DND-41 (cell line): ENCODE results near the gene SULT1C3.

Source experiments
- ATAC-seq: fragments of 200-7000 bp; cut with Tn5 transposase; 3 replicates; pipeline ENCODE4 v1.9.1; 2021; ENCODE audit warnings: low read depth; ENCODE audit not compliant: insufficient read depth
- DNase-seq: peaks from one replicate; pipeline ENCODE4 v3.0.0-alpha.2; 2020
- H2AFZ ChIP-seq: 2 replicates; pipeline ENCODE4 v1.6.0; 2012; ENCODE audit warnings: low read depth, low read length
- H3K27ac ChIP-seq: 2 replicates; pipeline ENCODE4 v1.5.1; 2012; ENCODE audit warnings: low read length, inconsistent platforms
- H3K27me3 ChIP-seq: fragments of 200-600 bp; sonication (generic); 2 replicates; pipeline ENCODE4 v1.6.0; 2012; ENCODE audit warnings: low read length, mild to moderate bottlenecking, inconsistent platforms; ENCODE audit not compliant: insufficient read depth, poor library complexity
- H3K36me3 ChIP-seq: 2 replicates; pipeline ENCODE4 v1.5.1; 2012; ENCODE audit warnings: low read length, inconsistent platforms; ENCODE audit not compliant: insufficient read depth
- H3K4me1 ChIP-seq: 2 replicates; pipeline ENCODE4 v1.5.1; 2012; ENCODE audit warnings: mild to moderate bottlenecking, low read length; ENCODE audit not compliant: insufficient read depth
- H3K4me2 ChIP-seq: 2 replicates; pipeline ENCODE4 v1.6.0; 2012; ENCODE audit warnings: mild to moderate bottlenecking, moderate library complexity, low read length, inconsistent platforms; ENCODE audit not compliant: insufficient read depth
- H3K4me3 ChIP-seq, 2 experiments: fragments of 200-600 bp in 1 of 2; shearing (Covaris generic) in 1 of 2; 2 replicates each; pipeline ENCODE4 v1.5.1; 2012 to 2016; ENCODE audit warnings: inconsistent platforms in 2 of 2, low read length in 2 of 2, mild to moderate bottlenecking in 2 of 2, low read depth in 1 of 2, moderate library complexity in 1 of 2
- H3K79me2 ChIP-seq: 2 replicates; pipeline ENCODE4 v1.6.0; 2012; ENCODE audit warnings: low read length, inconsistent platforms; ENCODE audit not compliant: insufficient read depth
- H3K9ac ChIP-seq: 2 replicates; pipeline ENCODE4 v1.6.0; 2012; ENCODE audit warnings: low read depth, mild to moderate bottlenecking, inconsistent platforms, low read length, moderate library complexity
- H3K9me3 ChIP-seq: 2 replicates; pipeline ENCODE4 v1.5.1; 2012; ENCODE audit warnings: low read length, moderate library complexity, mild to moderate bottlenecking, inconsistent platforms; ENCODE audit not compliant: insufficient read depth, severe bottlenecking
- H4K20me1 ChIP-seq: 2 replicates; pipeline ENCODE4 v1.6.0; 2012; ENCODE audit warnings: low read length; ENCODE audit not compliant: insufficient read depth
- EZH2 ChIP-seq: IDR thresholded peaks from 3 replicates; pipeline ENCODE4 v1.6.1; 2012; ENCODE audit warnings: borderline replicate concordance, low read depth, mild to moderate bottlenecking, moderate library complexity, low read length, inconsistent platforms; ENCODE audit not compliant: severe bottlenecking
- TF ChIP-seq, protein P1 (sequence below): IDR thresholded peaks from 2 replicates; pipeline ENCODE4 v1.5.1; 2012; ENCODE audit warnings: borderline replicate concordance, low read length, moderate library complexity, mild to moderate bottlenecking; ENCODE audit not compliant: poor library complexity, severe bottlenecking; ENCODE audit errors: extremely low read depth

Gene SULT1C3

DNA sequence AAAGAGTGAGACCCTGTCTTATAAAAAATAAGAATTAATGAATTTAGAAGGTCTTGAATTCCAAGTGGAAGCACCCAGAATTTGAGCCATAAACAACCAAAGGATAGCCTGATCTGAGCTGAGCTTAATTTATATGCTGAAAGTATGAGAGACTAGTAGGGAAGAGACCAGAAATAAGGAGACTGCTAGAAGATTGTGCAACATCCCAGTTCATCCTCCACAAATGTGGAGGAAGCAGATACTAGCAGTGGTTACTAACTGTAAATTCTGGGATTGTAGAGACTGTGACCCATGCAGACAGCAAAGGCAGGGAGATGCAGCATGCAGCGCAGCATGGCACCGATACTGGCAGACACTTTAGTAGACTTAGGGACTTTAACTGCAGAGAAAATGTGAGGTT is 47.4 kb downstream of the SULT1C3 start:
- Histone ChIP-seq H3K4me1 (no peaks in the 10 kb centered on the region), H3K27ac (no peak overlapping the region), H3K4me2 (no peak overlapping the region), H3K36me3 (no peaks in the 10 kb centered on the region), H4K20me1 (no peaks in the 10 kb centered on the region), H3K4me3 (no peak overlapping the region), H3K79me2 (no peaks in the 10 kb centered on the region), H2AFZ (no peak overlapping the region), H3K27me3 (no peaks in the 10 kb centered on the region), H3K9me3 (no peaks in the 10 kb centered on the region), H3K9ac (no peak overlapping the region)
- DNase-seq (no peak), ATAC-seq (no peak)
- no peak for TF ChIP-seq EZH2
- TF ChIP-seq, protein P1, sequence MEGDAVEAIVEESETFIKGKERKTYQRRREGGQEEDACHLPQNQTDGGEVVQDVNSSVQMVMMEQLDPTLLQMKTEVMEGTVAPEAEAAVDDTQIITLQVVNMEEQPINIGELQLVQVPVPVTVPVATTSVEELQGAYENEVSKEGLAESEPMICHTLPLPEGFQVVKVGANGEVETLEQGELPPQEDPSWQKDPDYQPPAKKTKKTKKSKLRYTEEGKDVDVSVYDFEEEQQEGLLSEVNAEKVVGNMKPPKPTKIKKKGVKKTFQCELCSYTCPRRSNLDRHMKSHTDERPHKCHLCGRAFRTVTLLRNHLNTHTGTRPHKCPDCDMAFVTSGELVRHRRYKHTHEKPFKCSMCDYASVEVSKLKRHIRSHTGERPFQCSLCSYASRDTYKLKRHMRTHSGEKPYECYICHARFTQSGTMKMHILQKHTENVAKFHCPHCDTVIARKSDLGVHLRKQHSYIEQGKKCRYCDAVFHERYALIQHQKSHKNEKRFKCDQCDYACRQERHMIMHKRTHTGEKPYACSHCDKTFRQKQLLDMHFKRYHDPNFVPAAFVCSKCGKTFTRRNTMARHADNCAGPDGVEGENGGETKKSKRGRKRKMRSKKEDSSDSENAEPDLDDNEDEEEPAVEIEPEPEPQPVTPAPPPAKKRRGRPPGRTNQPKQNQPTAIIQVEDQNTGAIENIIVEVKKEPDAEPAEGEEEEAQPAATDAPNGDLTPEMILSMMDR: no peak

DNA sequence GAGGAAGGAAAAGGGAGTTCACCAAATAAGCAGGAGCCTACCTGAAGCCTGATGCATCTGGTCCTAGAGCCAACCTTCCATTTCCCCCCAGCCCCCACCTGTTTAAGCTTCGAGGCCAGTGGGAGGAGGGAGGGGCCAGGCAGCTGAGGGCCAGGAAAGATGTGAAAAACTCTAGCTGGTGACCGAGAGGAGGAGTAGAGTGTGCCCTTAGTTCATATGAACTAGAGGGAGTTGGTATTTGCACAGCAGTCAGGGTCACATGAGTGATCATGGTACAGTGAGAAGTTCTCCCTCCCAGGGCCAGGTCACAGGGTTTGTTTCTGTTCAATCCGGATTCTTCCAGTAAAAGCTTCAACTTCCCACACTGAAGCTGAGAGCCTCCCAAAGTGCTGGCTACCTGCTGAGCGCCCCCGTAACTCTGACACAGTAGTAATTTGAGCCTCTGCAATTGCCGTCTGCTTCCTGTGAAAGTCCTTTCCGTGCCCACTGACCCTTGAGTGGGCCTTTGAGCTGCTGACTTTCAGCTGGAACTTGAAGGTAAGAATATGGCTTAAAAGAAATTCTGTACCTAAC is 48.9 kb downstream of the SULT1C3 start, which contains the start of gene SULT1C2:
Gene SULT1C2, plus strand, starts transcription at position 362 of the 573 bp plus-strand sequence. CDS start 4,773 bp downstream, outside the sequence.
- Histone ChIP-seq H3K27ac (no peak within 1 kb of the TSS), H3K4me2 (no peak within 1 kb of the TSS), H4K20me1 (no peaks in the 10 kb centered on the region), H3K36me3 (no peaks in the 10 kb centered on the region), H3K9me3 (no peaks in the 10 kb centered on the region), H3K4me3 (no peak within 1 kb of the TSS), H3K9ac (no peak within 1 kb of the TSS), H3K4me1 (no peaks in the 10 kb centered on the region), H3K27me3 (no peaks in the 10 kb centered on the region), H2AFZ (no peak within 1 kb of the TSS), H3K79me2 (no peaks in the 10 kb centered on the region)
- DNase-seq (no peak), ATAC-seq (no peak)
- TF ChIP-seq, protein P1: no peak
- no peak for TF ChIP-seq EZH2

DNA sequence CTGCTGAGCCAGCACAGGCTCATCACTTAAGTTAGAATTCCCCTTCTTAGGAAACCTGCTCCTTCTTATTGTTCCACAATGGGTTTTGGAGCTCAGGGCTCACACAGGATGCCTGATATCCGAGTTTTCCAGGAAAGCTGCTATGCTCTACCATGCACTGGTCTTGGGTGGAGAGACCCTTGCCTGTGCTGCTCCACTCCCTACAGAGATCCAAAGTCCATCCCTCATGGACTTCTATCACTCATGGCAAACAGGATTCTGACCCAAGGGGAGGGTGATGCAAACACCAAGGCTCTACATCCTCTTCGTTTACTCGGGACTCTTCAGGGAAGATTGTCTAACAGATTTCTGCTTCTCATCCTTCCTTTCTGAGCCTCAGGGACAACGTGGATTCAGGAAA is 54.1 kb downstream of the SULT1C3 start:
- Histone ChIP-seq H3K4me1 (no peaks in the 10 kb centered on the region), H3K36me3 (no peaks in the 10 kb centered on the region), H3K79me2 (no peaks in the 10 kb centered on the region), H4K20me1 (no peaks in the 10 kb centered on the region), H3K27ac (no peak overlapping the region), H3K4me3 (no peak overlapping the region), H3K9me3 (no peaks in the 10 kb centered on the region), H3K9ac (no peak overlapping the region), H2AFZ (no peak overlapping the region), H3K27me3 (no peaks in the 10 kb centered on the region), H3K4me2 (no peak overlapping the region)
- no peak for DNase-seq
- ATAC-seq: no peak
- TF ChIP-seq EZH2: no peak
- TF ChIP-seq, protein P1: no peak
